ENCODE data around the gene OPN5. TPM values are rescaled to one million over a fixed set of nuclear protein-coding genes. Genes with fewer than 3 reads are reported as not detected.
"Not testable (repeated sequence)": the region's sequence is repeated elsewhere in the genome, so short reads cannot be mapped to it uniquely, and the experiment has no call there.

Gene OPN5
- not detected for polyA plus RNA-seq (2012; ENCODE audit: insufficient read depth, insufficient read length)

GRCh38 chr6:47781732-47782131 lies at the start of gene OPN5:
Gene OPN5, plus strand, starts transcription at chr6:47782032. Its CDS starts 35 bp downstream, at chr6:47782067.
- H3K4me3 ChIP-seq (ENCODE audit: low read length), result no peak within 1 kb of the TSS
- no peak for DNase-seq (ENCODE audit: low read depth, low spot score)

GRCh38 chr6:47733879-47734558 lies 47.8 kb upstream of the OPN5 start:
- peak; percentile 23 for DNase-seq (ENCODE audit: low read depth, low spot score)
- no peak overlapping the region for H3K4me3 ChIP-seq (ENCODE audit: low read length)

GRCh38 chr6:47734831-47735481 lies 46.9 kb upstream of the OPN5 start:
- no peak for DNase-seq (ENCODE audit: low read depth, low spot score)
- H3K4me3 ChIP-seq (ENCODE audit: low read length), result no peak overlapping the region

- H3K4me3 ChIP-seq (ENCODE audit: low read length), result no peak overlapping the region
- DNase-seq (ENCODE audit: low read depth, low spot score), result no peak
Measured at GRCh38 chr6:47736083-47736700, 45.6 kb upstream of the OPN5 start.

- H3K4me3 ChIP-seq (ENCODE audit: low read length), result no peak overlapping the region
- DNase-seq (ENCODE audit: low read depth, low spot score), result no peak
Measured at GRCh38 chr6:47737406-47737805, 44.4 kb upstream of the OPN5 start.

- no peak for DNase-seq (ENCODE audit: low read depth, low spot score)
- H3K4me3 ChIP-seq (ENCODE audit: low read length), result no peak overlapping the region
Measured at GRCh38 chr6:47740714-47741113, 41.1 kb upstream of the OPN5 start.

GRCh38 chr6:47741807-47742206 lies 40.0 kb upstream of the OPN5 start:
- H3K4me3 ChIP-seq (ENCODE audit: low read length), result no peak overlapping the region
- no peak for DNase-seq (ENCODE audit: low read depth, low spot score)

- no peak for DNase-seq (ENCODE audit: low read depth, low spot score)
- no peak overlapping the region for H3K4me3 ChIP-seq (ENCODE audit: low read length)
Measured at GRCh38 chr6:47743744-47744143, 38.1 kb upstream of the OPN5 start.

GRCh38 chr6:47745269-47745668 lies 36.6 kb upstream of the OPN5 start:
- not testable (repeated sequence) for DNase-seq (ENCODE audit: low read depth, low spot score); H3K4me3 ChIP-seq (ENCODE audit: low read length)

GRCh38 chr6:47749757-47750156 lies 32.1 kb upstream of the OPN5 start:
- H3K4me3 ChIP-seq (ENCODE audit: low read length), result no peak overlapping the region
- DNase-seq (ENCODE audit: low read depth, low spot score), result no peak

- DNase-seq (ENCODE audit: low read depth, low spot score), result no peak
- H3K4me3 ChIP-seq (ENCODE audit: low read length), result no peak overlapping the region
Measured at GRCh38 chr6:47752801-47753200, 29.0 kb upstream of the OPN5 start.

- no peak overlapping the region for H3K4me3 ChIP-seq (ENCODE audit: low read length)
- no peak for DNase-seq (ENCODE audit: low read depth, low spot score)
Measured at GRCh38 chr6:47759364-47759763, 22.5 kb upstream of the OPN5 start.

GRCh38 chr6:47762502-47762901 lies 19.3 kb upstream of the OPN5 start:
- H3K4me3 ChIP-seq (ENCODE audit: low read length), result no peak overlapping the region
- no peak for DNase-seq (ENCODE audit: low read depth, low spot score)

GRCh38 chr6:47766445-47766844 lies 15.4 kb upstream of the OPN5 start:
- DNase-seq (ENCODE audit: low read depth, low spot score), result no peak
- H3K4me3 ChIP-seq (ENCODE audit: low read length), result no peak overlapping the region

GRCh38 chr6:47767102-47767501 lies 14.7 kb upstream of the OPN5 start:
- DNase-seq (ENCODE audit: low read depth, low spot score), result no peak
- H3K4me3 ChIP-seq (ENCODE audit: low read length), result no peak overlapping the region

GRCh38 chr6:47769982-47770381 lies 11.8 kb upstream of the OPN5 start:
- no peak for DNase-seq (ENCODE audit: low read depth, low spot score)
- no peak overlapping the region for H3K4me3 ChIP-seq (ENCODE audit: low read length)

GRCh38 chr6:47772359-47772758 lies 9.5 kb upstream of the OPN5 start:
- no peak overlapping the region for H3K4me3 ChIP-seq (ENCODE audit: low read length)
- no peak for DNase-seq (ENCODE audit: low read depth, low spot score)

GRCh38 chr6:47773005-47773404 lies 8.8 kb upstream of the OPN5 start:
- no peak for DNase-seq (ENCODE audit: low read depth, low spot score)
- no peak overlapping the region for H3K4me3 ChIP-seq (ENCODE audit: low read length)

- H3K4me3 ChIP-seq (ENCODE audit: low read length), result no peak overlapping the region
- DNase-seq (ENCODE audit: low read depth, low spot score), result peak; percentile 49
Measured at GRCh38 chr6:47780510-47781356, 1.1 kb upstream of the OPN5 start.

GRCh38 chr6:47785182-47785581 lies 3.4 kb downstream of the OPN5 start:
- H3K4me3 ChIP-seq (ENCODE audit: low read length), result no peak overlapping the region
- no peak for DNase-seq (ENCODE audit: low read depth, low spot score)

Data from Jurkat, Clone E6-1 (cell line).